HepG2 (cell line): ENCODE measurements around the gene MYPN. TPM values are rescaled to one million over a fixed set of nuclear protein-coding genes. Genes with fewer than 3 reads are reported as not detected.

Experiments used
- AFF4 ChIP-seq: sonication (generic); formaldehyde crosslinking; IDR thresholded peaks from 2 replicates; pipeline ENCODE4 v1.4.0; 2020; ENCODE audit warnings: missing genetic modification reagents
- CBX1 ChIP-seq: IDR thresholded peaks from one replicate; pipeline ENCODE4 v1.6.1; 2016; ENCODE audit warnings: antibody characterized with exemption, low read depth
- CREM ChIP-seq, 2 experiments: sonication (generic) in 1 of 2; formaldehyde crosslinking in 1 of 2; IDR thresholded peaks; 2 replicates each; pipeline versions ENCODE4 v1.4.0 to v1.6.1; 2016 to 2020; ENCODE audit warnings: antibody characterized with exemption in 1 of 2, mild to moderate bottlenecking in 1 of 2, missing genetic modification reagents in 1 of 2
- DZIP1 ChIP-seq: sonication (generic); formaldehyde crosslinking; IDR thresholded peaks from 2 replicates; pipeline ENCODE4 v1.5.0; 2020; ENCODE audit warnings: mild to moderate bottlenecking, missing genetic modification reagents
- EED ChIP-seq: sonication (generic); formaldehyde crosslinking; IDR thresholded peaks from 2 replicates; pipeline ENCODE4 v1.5.0; 2020; ENCODE audit warnings: mild to moderate bottlenecking, missing genetic modification reagents
- FIP1L1 ChIP-seq: fragments of 200-400 bp; formaldehyde crosslinking; IDR thresholded peaks from 2 replicates; pipeline ENCODE4 v1.6.1; 2018; ENCODE audit warnings: low read depth, mild to moderate bottlenecking, low read length, moderate library complexity, borderline replicate concordance; ENCODE audit not compliant: insufficient read depth
- JDP2 ChIP-seq: sonication (generic); formaldehyde crosslinking; IDR thresholded peaks from 2 replicates; pipeline ENCODE4 v1.8.1; 2022; ENCODE audit warnings: missing genetic modification reagents, borderline replicate concordance
- PAX8 ChIP-seq: sonication (generic); formaldehyde crosslinking; IDR thresholded peaks from 2 replicates; pipeline ENCODE4 v1.8.0; 2022; ENCODE audit warnings: mild to moderate bottlenecking, missing genetic modification reagents, borderline replicate concordance
- RXRA ChIP-seq: sonication (generic); formaldehyde crosslinking; IDR thresholded peaks from 2 replicates; pipeline ENCODE4 v1.5.1; 2020; ENCODE audit warnings: missing genetic modification reagents
- ZBTB25 ChIP-seq: IDR thresholded peaks from 2 replicates; pipeline ENCODE4 v1.6.1; 2018; ENCODE audit warnings: missing genetic modification reagents
- ZFP82 ChIP-seq: sonication (generic); formaldehyde crosslinking; IDR thresholded peaks from 2 replicates; pipeline ENCODE4 v1.5.1; 2020; ENCODE audit warnings: mild to moderate bottlenecking, missing genetic modification reagents, borderline replicate concordance
- ZNF510 ChIP-seq: sonication (generic); formaldehyde crosslinking; IDR thresholded peaks from 2 replicates; pipeline ENCODE4 v1.4.0; 2020; ENCODE audit warnings: low read depth, mild to moderate bottlenecking, missing genetic modification reagents
- ZNF557 ChIP-seq: sonication (generic); formaldehyde crosslinking; IDR thresholded peaks from 2 replicates; pipeline ENCODE4 v1.4.0; 2020; ENCODE audit warnings: missing genetic modification reagents
- ZNF790 ChIP-seq: sonication (generic); formaldehyde crosslinking; IDR thresholded peaks from 2 replicates; pipeline ENCODE4 v1.8.0; 2022; ENCODE audit warnings: missing genetic modification reagents, mild to moderate bottlenecking, borderline replicate concordance
- polyA plus RNA-seq, 8 experiments: library from polyadenylated mRNA; depleted of rRNA in 3 of 8; stranded (reverse) in 7 of 8; unstranded in 1 of 8; fragments of >200 nt; fragmentation: Illumina TruSeq in 4 of 8; extraction: Trizol in 4 of 8; gene quantifications; 2 replicates each; pipeline versions ENCODE4 v1.2.1 to v1.2.3, GENCODE V29; 2011 to 2016; ENCODE audit warnings: low read depth in 4 of 8, missing spikeins in 1 of 8, mixed read lengths in 1 of 8; ENCODE audit not compliant: insufficient read depth in 1 of 8
- total RNA-seq, 5 experiments: library from RNA; depleted of rRNA; stranded (reverse); fragments of >200 nt; fragmentation: Illumina TruSeq; extraction: Trizol; gene quantifications; 2 replicates each; pipeline ENCODE4 v1.2.3, GENCODE V29; 2016; ENCODE audit warnings: low read depth in 1 of 5

MYPN gene
- total and polyA plus RNA-seq, 2 of the 13 experiments (the other 11 are each of a cell fraction or from before 2014, with no cell fraction given): not detected

GRCh38 chr10:68103901-68104300 is 5.4 kb upstream of the MYPN start (continued):
- TF ChIP-seq CBX1 (no peak), AFF4 (no peak), PAX8 (CRISPR knock-in tag) (no peak), DZIP1 (CRISPR knock-in tag) (no peak), CREM (IDR thresholded peaks at IDR 0.05) (no peak), CREM (CRISPR knock-in tag; IDR thresholded peaks at IDR 0.05) (no peak), ZBTB25 (CRISPR knock-in tag) (no peak), RXRA (CRISPR knock-in tag) (no peak), ZNF557 (no peak), ZNF510 (CRISPR knock-in tag) (no peak), JDP2 (CRISPR knock-in tag) (no peak), ZNF790 (CRISPR knock-in tag) (no peak), EED (CRISPR knock-in tag) (no peak), ZFP82 (CRISPR knock-in tag) (no peak), FIP1L1 (no peak)
